Psoas muscle (tissue), 8 donors: ENCODE measurements around the gene INF2. TPM values are rescaled to one million over a fixed set of nuclear protein-coding genes. Genes with fewer than 3 reads are reported as not detected.
A peak's percentile ranks its signal among the peaks of the same experiment; 100 is the strongest.

Experiments used
- ATAC-seq, 4 donors: fragments of 200-7000 bp; cut with Tn5 transposase; one replicate each; pipeline ENCODE4 v1.9.1; 2020; ENCODE audit warnings: moderate library complexity in 3 of 4, mild to moderate bottlenecking in 2 of 4
- DNase-seq, 2 donors: peaks; one replicate each; pipeline ENCODE4 v3.0.0-alpha.2; 2020
- H3K27ac ChIP-seq: fragments of 200-600 bp; one replicate; pipeline ENCODE4 v1.8.0; 2022
- H3K27me3 ChIP-seq, 3 donors: fragments of 200-600 bp in 1 of 3; one replicate each; pipeline versions ENCODE4 v1.6.1 to v1.8.0; 2013 to 2022; ENCODE audit warnings: low read length in 2 of 3, mild to moderate bottlenecking in 2 of 3, moderate library complexity in 1 of 3; ENCODE audit not compliant: insufficient read depth in 3 of 3
- H3K36me3 ChIP-seq, 2 donors: fragments of 200-600 bp in 1 of 2; one replicate each; pipeline versions ENCODE4 v1.6.1 to v1.8.0; 2013 to 2022; ENCODE audit warnings: low read depth in 1 of 2, mild to moderate bottlenecking in 1 of 2, moderate library complexity in 1 of 2; ENCODE audit not compliant: insufficient read depth in 1 of 2
- H3K4me1 ChIP-seq: fragments of 200-600 bp; one replicate; pipeline ENCODE4 v1.8.0; 2022
- H3K4me3 ChIP-seq: fragments of 200-600 bp; one replicate; pipeline ENCODE4 v1.8.0; 2022; ENCODE audit warnings: mild to moderate bottlenecking
- H3K9me3 ChIP-seq: fragments of 200-600 bp; one replicate; pipeline ENCODE4 v1.8.0; 2022
- WGBS, 3 donors: extraction: QIAGEN DNeasy Blood & Tissue Kit; methylation state at CpG; one replicate each; pipeline versions ENCODE4 v1.1.6 to v1.1.7; 2013; 5-methylcytosine and 5-hydroxymethylcytosine counted together
- intact Hi-C, 2 donors: fragments of 100-400 bp; cut with DNase I; formaldehyde crosslinking; loops; one replicate each; pipeline versions ENCODE4 v1.11.0 to v1.14.2; 2022
- polyA plus RNA-seq, 3 donors: library from polyadenylated mRNA; stranded (reverse); fragments of 200-250 nt; gene quantifications; one replicate each; pipeline ENCODE4 v1.2.3, GENCODE V29; 2013
- total RNA-seq, 4 donors: library from RNA; stranded (reverse); fragmentation: NEBNext Ultra II Directional in 2 of 4; extraction: Animal tissue kit (Norgen Biotek cat#: 25700) in 2 of 4; gene quantifications; one replicate each; pipeline versions ENCODE4 v1.2.1 to v1.2.4, GENCODE V29; 2021 to 2023
- TF ChIP-seq, protein P1 (sequence below): fragments of 200-600 bp; IDR thresholded peaks from one replicate; pipeline ENCODE4 v1.8.0; 2022; ENCODE audit warnings: antibody characterized with exemption
- donor health status: healthy with polysubstance abuse.
- donor health status: DM: no; HTN: no; CAD: no; lungs with moderate emphysema.
- donor health status: Bipolar disorder and iron deficiency.
- donor health status: healthy.
- donor health status: DM: yes; HTN: yes; CAD: no.
- donor health status: DM: no; HTN: no; CAD: no.
- donor health status: DM: no; HTN: no; CAD: no.
- donor health status: DM: yes; HTN: yes; CAD: no.

The INF2 gene
- total and polyA plus RNA-seq, 7 donors = 12.0 to 29.1 (median 21.6) TPM

DNA sequence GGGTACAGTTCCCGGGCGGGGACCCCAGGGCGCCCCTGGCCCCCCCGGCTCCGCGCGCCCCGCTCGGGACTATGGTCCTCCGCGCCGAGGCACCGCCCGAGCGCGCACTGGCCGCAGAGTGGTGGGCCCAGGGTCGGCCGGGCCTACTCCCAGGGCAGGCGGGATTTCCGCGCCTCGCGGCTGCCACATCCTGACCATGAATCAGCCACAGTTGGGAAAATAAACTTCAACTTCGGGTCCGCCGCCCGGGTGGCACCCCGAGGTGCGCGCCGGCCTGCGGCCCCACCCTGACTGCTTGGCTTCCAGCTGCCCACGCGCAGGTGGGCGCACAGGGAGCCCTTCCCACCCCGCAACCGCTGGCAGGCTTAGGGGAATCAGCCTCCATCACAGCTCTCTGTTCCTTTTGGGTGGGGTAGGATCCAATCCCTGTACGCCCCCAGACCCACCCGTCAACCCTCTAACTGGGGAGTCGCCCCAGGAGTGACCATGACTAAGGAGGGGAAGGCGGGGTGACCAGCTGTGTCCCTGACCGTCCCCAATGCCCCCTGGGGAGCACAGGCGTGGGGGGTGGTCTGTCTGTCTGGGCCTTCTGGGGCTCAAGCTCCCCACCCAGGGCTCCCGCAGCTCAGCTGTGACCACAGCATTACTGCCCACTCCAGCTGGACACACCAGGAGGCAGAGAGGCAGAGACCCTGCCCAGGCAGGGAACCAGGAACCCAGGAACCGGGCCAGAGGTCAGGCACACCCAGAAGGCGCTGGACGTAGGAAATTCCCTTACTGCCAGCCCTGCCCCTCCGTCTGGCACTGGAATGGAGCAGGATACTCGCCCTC, 678 bp downstream of the INF2 start:
- ATAC-seq (no peak), DNase-seq (no peak)
- intact Hi-C loops = loop anchor here in 1 of 2 donors (5.0 to 10.0 kb wide), 2 partner anchors 38 to 805 kb away; partner anchors contain the start of gene TEDC1
- Histone ChIP-seq H3K4me3 (peak overlapping the region; percentile 91), H3K36me3 (no peaks in the 10 kb centered on the region), H3K27ac (peak overlapping the region; percentile 94), H3K9me3 (no peaks in the 10 kb centered on the region), H3K4me1 (peaks cover 47% of the 10 kb centered on the region), H3K27me3 (no peaks in the 10 kb centered on the region)
- WGBS, 3 donors = 14 to 19% (median 16%) methylated on average over 40 to 50 of the region's 50 CpGs
- TF ChIP-seq, protein P1, sequence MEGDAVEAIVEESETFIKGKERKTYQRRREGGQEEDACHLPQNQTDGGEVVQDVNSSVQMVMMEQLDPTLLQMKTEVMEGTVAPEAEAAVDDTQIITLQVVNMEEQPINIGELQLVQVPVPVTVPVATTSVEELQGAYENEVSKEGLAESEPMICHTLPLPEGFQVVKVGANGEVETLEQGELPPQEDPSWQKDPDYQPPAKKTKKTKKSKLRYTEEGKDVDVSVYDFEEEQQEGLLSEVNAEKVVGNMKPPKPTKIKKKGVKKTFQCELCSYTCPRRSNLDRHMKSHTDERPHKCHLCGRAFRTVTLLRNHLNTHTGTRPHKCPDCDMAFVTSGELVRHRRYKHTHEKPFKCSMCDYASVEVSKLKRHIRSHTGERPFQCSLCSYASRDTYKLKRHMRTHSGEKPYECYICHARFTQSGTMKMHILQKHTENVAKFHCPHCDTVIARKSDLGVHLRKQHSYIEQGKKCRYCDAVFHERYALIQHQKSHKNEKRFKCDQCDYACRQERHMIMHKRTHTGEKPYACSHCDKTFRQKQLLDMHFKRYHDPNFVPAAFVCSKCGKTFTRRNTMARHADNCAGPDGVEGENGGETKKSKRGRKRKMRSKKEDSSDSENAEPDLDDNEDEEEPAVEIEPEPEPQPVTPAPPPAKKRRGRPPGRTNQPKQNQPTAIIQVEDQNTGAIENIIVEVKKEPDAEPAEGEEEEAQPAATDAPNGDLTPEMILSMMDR = no peak

DNA sequence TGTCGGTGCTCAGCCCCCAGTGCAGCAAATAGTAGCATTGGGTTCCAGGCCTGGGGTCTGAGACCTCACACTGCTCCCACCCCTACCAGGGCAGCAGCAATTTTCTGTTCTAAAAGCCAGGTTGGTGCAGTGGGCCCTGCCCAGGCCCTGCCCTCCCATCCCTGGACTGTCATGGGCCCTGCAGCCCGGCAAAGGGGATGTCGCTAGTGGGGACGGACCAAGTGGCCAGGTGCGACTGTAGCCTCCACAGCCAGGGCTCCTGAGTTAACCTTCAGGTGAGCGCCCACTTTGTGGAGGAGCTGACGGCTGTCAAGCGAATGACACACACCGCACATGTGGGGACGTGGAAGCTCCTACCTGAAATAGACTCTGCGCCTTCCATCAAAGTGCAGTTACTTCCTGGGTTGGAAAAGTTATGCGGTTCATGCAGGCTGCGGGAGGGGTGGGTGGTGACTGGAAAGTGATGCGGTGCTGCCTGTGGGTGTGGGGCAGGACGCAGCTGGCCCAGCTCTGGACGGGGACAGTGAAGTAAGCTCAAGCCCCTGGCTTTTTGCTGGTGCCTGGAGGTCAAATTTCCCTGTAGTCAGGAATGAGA, 1.5 kb downstream of the INF2 start:
- TF ChIP-seq, protein P1 = no peak
- intact Hi-C loops = loop anchor here in 1 of 2 donors (5.0 kb wide), 1 partner anchor 39 kb away; no protein-coding TSS in a partner anchor
- Histone ChIP-seq H3K36me3 (no peaks in the 10 kb centered on the region), H3K4me1 (peaks cover 49% of the 10 kb centered on the region), H3K27me3 (no peaks in the 10 kb centered on the region), H3K9me3 (no peaks in the 10 kb centered on the region), H3K4me3 (peak overlapping the region; percentile 91), H3K27ac (no peak overlapping the region)
- DNase-seq (no peak), ATAC-seq (no peak)
- WGBS, 3 donors = 82 to 90% (median 83%) methylated on average over 16 of the region's 16 CpGs

DNA sequence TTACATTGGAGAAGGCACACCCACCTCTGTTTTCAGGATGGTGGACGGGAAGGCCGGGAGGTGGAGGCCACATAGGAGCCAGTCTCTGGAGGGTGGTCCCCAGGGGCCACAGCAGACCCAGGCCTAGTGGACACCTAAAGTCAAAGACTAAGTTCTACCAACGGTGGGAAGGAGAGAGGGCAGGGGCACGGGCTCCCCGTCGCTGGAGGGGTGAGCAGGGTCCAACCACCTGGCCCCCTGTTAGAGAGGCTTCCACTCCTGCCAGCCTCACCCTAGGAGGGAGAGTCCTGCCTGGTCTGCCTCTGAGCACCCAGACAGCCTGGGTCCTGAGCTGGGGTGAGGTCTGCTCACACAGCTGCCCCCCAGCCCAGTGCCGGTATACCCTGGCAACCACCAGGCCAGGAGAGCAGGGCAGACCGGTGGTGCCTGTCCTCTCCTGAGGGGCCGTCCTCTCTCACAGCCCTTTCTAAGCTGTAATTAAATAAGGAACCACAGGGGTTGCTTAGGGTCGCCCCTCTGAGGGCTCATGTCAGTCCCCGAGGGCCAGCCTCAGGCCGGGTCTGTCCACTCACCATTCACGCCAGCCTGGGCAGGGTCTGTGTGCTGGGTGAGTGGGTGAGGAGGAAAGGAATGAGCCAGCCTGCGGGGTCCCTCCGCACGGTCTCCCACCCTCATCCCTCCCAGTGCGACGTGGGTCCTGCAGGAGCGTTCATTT, 2.3 kb downstream of the INF2 start:
- TF ChIP-seq, protein P1 = no peak
- H3K27me3 ChIP-seq = no peaks in the 10 kb centered on the region
- peaks cover 50% of the 10 kb centered on the region for H3K4me1 ChIP-seq
- no peaks in the 10 kb centered on the region for H3K9me3 ChIP-seq
- intact Hi-C loops = loop anchor here in 1 of 2 donors (5.0 kb wide), 1 partner anchor 39 kb away; no protein-coding TSS in a partner anchor
- H3K4me3 ChIP-seq = peak overlapping the region; percentile 91
- ATAC-seq (no peak), DNase-seq (no peak)
- H3K27ac ChIP-seq = no peak overlapping the region
- H3K36me3 ChIP-seq = no peaks in the 10 kb centered on the region
- 89 to 92% (median 89%) methylated on average over 17 to 19 of the region's 19 CpGs for WGBS, 3 donors

DNA sequence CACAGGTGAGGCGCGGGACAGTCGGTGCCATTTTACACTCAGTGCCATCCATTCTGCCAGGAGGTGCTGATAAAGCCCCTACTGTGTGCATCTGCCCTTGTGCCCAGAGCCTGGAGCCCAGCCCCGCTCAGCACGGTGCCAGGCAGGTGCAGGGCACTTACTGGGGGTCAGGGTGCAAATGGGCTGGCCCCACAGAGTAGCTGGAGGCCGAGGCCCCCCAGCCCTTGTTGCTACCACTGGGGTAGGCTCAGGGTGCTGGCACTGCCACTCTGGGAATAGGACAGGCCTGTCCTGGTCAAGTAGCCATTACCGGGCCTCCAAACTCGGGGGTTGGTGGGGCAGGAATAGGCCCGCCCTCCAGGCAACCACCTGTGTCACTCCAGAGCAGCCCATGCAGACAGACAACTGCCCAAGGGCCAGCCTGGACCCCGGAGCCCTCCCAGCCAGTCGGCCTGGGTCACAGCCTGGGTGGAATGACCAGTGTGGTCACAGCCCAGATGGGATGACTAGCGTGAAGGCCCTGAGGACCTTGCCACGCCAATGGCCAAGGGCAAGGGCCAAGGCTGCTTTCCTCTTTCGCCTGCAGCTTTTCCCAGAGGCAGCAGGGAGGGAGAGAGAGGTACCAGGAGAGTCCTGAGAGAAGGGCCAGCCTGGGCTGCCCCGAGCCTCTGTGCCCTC, 3.0 kb downstream of the INF2 start:
- no peak overlapping the region for H3K4me3 ChIP-seq
- DNase-seq = no peak
- no peaks in the 10 kb centered on the region for H3K27me3 ChIP-seq
- H3K36me3 ChIP-seq = no peaks in the 10 kb centered on the region
- WGBS, 3 donors = 80 to 87% (median 83%) methylated on average over 15 of the region's 15 CpGs
- H3K9me3 ChIP-seq = no peaks in the 10 kb centered on the region
- TF ChIP-seq, protein P1 = no peak
- peaks cover 57% of the 10 kb centered on the region for H3K4me1 ChIP-seq
- intact Hi-C loops = loop anchor here in 1 of 2 donors (5.0 kb wide), 1 partner anchor 40 kb away; no protein-coding TSS in a partner anchor
- H3K27ac ChIP-seq = no peak overlapping the region
- ATAC-seq = no peak
